Activated CD4-positive, alpha-beta memory T cell treated with anti-CD3 and anti-CD28 coated beads, Interleukin-2, amount 10 ng/mL, durations not matched to agents 7 days and 5 days (primary cell): ENCODE results near the gene PLPP4. TPM values are rescaled to one million over a fixed set of nuclear protein-coding genes. Genes with fewer than 3 reads are reported as not detected.
"Not testable (repeated sequence)": the region's sequence is repeated elsewhere in the genome, so short reads cannot be mapped to it uniquely, and the experiment has no call there.

Source experiments
- CTCF ChIA-PET: fragments of 350-600 bp; sonication (Branson Sonifier 250); formaldehyde crosslinking; loops from one replicate; lab custom pipeline; 2021; ENCODE audit warnings: antibody characterized with exemption, inconsistent platforms; lab: Charles Lee
- POLR2A ChIA-PET: fragments of 350-600 bp; sonication (Branson Sonifier 250); formaldehyde crosslinking; loops from one replicate; lab custom pipeline; 2021; ENCODE audit warnings: antibody characterized with exemption; lab: Charles Lee
- DNase-seq: peaks from one replicate; pipeline ENCODE4 v3.0.0-alpha.2; 2020
- H3K27ac Mint-ChIP-seq: one replicate; pipeline ENCODE4 v1.8.0; 2021; ENCODE audit warnings: mild to moderate bottlenecking, mixed read lengths
- H3K27me3 Mint-ChIP-seq: one replicate; pipeline ENCODE4 v1.8.0; 2021; ENCODE audit warnings: mixed read lengths
- H3K36me3 Mint-ChIP-seq: one replicate; pipeline ENCODE4 v1.8.0; 2021; ENCODE audit warnings: low read depth, mixed read lengths
- H3K4me1 Mint-ChIP-seq: one replicate; pipeline ENCODE4 v1.8.0; 2021; ENCODE audit warnings: mixed read lengths
- H3K4me3 Mint-ChIP-seq: one replicate; pipeline ENCODE4 v1.8.0; 2021; ENCODE audit warnings: mild to moderate bottlenecking, mixed read lengths
- H3K9me3 Mint-ChIP-seq: one replicate; pipeline ENCODE4 v1.8.0; 2021; ENCODE audit warnings: mixed read lengths
- total RNA-seq, 2 experiments: library from RNA; stranded (reverse); gene quantifications; one replicate each; pipeline ENCODE4 v1.2.3, GENCODE V29; 2021

PLPP4 gene
- total RNA-seq, 2 experiments from 2014 or later, result not detected

DNA sequence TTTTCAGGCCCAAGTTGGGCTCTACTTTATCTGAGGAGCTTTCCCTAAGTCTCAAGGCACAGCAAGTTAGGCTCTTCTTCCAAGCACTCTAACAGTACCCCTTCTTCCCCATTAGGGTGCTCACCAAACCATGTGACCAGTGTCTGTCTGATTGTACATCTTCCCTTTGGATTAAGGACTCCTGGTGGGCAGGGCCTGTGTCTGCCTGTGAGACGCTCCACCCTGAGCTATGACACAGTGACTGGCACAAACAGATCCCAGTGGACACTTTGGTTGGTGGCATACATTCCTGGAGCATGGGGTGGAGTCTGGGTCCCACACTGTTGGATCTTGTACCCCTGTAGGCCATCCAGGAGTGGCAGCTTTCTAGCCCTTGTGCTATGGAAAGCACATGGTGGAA lies 23.8 kb downstream of the PLPP4 start:
- no peak for DNase-seq
- H3K4me3 Mint-ChIP-seq, result no peak overlapping the region
- H3K4me1 Mint-ChIP-seq, result no peaks in the 10 kb centered on the region
- H3K36me3 Mint-ChIP-seq, result no peaks in the 10 kb centered on the region
- no peak overlapping the region for H3K27ac Mint-ChIP-seq
- ChIA-PET CTCF (no interaction called here), POLR2A (no interaction called here)
- peaks cover 7% of the 10 kb centered on the region for H3K9me3 Mint-ChIP-seq
- H3K27me3 Mint-ChIP-seq, result no peaks in the 10 kb centered on the region

DNA sequence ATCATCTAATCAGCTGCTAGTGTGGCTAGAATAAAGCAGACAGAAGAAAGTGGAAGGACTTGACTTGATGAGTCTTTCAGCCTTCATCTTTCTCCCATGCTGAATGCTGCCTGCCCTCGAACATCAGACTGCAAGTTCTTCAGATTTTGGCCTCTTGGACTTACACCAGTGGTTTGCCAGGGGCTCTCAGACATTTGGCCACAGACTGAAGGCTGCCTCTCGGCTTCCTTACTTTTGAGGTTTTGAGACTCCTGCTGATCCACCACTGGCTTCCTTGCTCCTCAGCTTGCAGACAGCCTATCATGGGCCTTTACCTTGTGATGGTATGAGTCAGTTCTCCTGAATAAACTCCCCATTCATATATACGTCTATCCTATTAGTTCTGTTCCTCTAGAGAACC lies 26.0 kb downstream of the PLPP4 start:
- ChIA-PET POLR2A (no interaction called here), CTCF (no interaction called here)
- no peaks in the 10 kb centered on the region for H3K4me1 Mint-ChIP-seq
- H3K27ac Mint-ChIP-seq, result no peak overlapping the region
- no peak for DNase-seq
- H3K36me3 Mint-ChIP-seq, result no peaks in the 10 kb centered on the region
- no peaks in the 10 kb centered on the region for H3K27me3 Mint-ChIP-seq
- no peak overlapping the region for H3K4me3 Mint-ChIP-seq
- peaks cover 7% of the 10 kb centered on the region for H3K9me3 Mint-ChIP-seq

DNA sequence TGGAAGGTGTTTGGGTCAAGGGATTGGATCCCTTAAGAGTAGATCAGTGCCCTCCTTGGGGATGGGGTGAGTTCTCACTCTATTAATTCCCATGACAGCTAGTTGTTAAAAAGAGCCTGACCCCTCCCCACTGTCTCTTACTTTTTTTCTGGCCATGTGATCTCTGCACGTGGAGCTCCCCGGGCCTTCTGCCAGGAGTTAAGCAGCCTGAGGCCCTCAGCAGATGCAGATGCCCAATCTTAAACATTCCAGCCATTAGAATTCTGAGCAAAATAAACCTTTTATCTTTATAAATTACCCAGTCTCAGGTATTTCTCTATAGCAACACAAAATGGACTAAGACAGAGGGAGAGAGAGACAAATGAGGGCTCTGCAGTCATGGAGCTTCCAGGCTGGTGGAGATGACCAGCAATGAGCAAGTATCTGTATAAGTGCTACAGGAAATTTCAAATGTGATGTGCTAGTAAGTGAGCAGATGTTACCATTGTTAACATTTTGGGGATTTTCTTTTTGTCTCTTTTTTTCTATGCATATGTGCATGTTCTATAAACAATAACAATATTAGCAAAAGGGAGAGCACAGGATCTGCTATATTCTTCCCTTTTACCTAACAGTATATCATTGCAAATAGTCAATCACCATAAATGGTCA lies 26.7 kb downstream of the PLPP4 start:
- Mint-ChIP-seq H3K4me3 (no peak overlapping the region), H3K27ac (no peak overlapping the region), H3K9me3 (peaks cover 7% of the 10 kb centered on the region), H3K36me3 (no peaks in the 10 kb centered on the region), H3K27me3 (no peaks in the 10 kb centered on the region), H3K4me1 (no peaks in the 10 kb centered on the region)
- no peak for DNase-seq
- POLR2A ChIA-PET, result no interaction called here
- CTCF ChIA-PET, result no interaction called here

DNA sequence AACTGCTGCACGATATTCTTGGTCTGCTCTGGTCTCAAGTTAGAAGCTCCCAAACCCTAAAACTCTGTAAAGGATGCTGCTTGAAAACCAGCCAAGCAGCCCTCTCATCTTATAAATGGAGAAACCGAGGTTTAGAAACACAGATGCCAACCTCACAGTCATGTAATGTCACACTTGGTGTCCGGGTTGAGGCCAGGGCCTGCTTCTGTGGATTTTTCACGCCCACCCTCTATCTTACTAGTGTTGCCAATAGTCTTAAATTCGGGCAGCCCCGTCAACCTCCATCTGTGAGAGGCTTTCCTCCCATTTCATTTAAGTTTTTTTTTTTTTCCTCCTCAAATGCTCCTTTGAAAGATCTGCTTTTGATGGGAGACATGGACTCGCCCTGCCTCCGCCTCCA lies 28.9 kb downstream of the PLPP4 start:
- Mint-ChIP-seq H3K27me3 (no peaks in the 10 kb centered on the region), H3K4me3 (no peak overlapping the region)
- POLR2A ChIA-PET, result no interaction called here

DNA sequence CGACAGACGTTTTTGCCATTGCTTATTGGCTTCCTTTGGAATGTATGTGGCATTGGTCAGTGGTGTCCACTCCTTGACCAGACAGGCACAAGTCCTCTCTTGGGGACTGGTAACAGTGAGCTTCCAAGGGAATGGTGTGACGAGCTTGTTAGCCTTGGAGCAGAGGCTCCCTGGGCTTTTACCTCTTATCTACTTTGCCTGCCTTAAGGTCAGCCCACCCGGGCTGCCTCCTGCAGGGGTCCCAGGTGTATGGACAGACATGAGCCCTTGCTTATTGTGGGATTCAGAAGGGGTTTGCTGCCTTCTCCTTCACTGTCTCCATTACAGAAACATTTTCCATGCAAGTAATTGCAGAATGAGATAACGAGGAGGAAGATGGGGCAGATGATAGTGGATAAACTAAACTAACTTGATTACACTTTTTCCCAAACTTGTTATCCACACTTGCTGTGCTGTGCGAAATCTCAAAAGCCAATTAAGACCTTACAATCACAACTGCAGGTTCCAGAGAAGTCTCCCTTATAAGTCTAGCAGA lies 29.7 kb downstream of the PLPP4 start:
- no peaks in the 10 kb centered on the region for H3K4me1 Mint-ChIP-seq
- H3K27ac Mint-ChIP-seq, result no peak overlapping the region
- ChIA-PET CTCF (no interaction called here), POLR2A (no interaction called here)
- peaks cover 6% of the 10 kb centered on the region for H3K9me3 Mint-ChIP-seq
- H3K4me3 Mint-ChIP-seq, result no peak overlapping the region
- no peaks in the 10 kb centered on the region for H3K27me3 Mint-ChIP-seq
- H3K36me3 Mint-ChIP-seq, result no peaks in the 10 kb centered on the region
- no peak for DNase-seq

More for the DNA sequence above, 28.9 kb downstream of the PLPP4 start:
- Mint-ChIP-seq H3K4me1 (no peaks in the 10 kb centered on the region), H3K9me3 (peaks cover 7% of the 10 kb centered on the region), H3K27ac (no peak overlapping the region), H3K36me3 (no peaks in the 10 kb centered on the region)
- CTCF ChIA-PET, result no interaction called here
- DNase-seq, result no peak

DNA sequence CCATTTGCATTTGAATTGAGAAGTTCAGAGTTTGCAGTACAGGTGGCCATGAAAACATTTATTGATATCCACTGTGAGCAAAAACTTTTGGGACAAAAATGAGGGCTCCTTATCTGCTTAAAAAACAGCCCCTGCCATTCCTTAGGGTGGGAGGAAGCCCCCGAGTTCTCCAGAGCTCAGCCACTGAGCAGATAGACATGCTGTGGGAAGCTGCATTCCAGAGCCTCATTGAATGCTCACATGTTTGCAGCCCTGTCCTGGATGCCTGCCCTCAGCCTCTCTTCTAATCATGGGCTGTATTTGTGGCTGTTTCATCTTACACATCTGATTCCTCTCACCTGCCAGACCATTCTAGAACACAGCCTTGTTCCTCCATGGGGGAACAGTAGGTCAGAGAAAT lies 33.3 kb downstream of the PLPP4 start:
- Mint-ChIP-seq H3K4me3 (no peak overlapping the region), H3K4me1 (no peaks in the 10 kb centered on the region), H3K27me3 (no peaks in the 10 kb centered on the region), H3K9me3 (no peaks in the 10 kb centered on the region), H3K36me3 (no peaks in the 10 kb centered on the region), H3K27ac (no peak overlapping the region)
- POLR2A ChIA-PET, result no interaction called here
- CTCF ChIA-PET, result no interaction called here
- DNase-seq, result no peak

DNA sequence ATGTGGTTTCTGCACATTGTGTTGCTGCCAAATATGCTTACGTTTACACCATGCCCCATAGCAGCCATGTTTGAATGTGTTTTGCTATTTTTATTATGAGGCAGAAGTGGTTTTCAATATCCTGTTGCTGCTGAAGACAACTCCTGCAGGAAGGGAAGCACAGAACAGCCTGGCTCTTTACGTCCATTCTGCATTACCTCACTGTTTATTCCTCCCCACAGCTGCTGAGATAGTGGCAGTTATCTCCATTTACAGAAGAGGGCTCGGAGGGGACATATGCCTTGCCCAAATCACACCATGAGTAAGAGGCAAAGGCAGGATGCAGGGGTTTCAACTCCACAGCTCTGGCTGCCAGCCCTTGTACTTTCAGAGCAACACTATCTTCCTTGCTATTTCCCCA lies 35.3 kb downstream of the PLPP4 start:
- POLR2A ChIA-PET, result no interaction called here
- no peaks in the 10 kb centered on the region for H3K27me3 Mint-ChIP-seq
- no peak for DNase-seq
- H3K4me3 Mint-ChIP-seq, result no peak overlapping the region
- H3K9me3 Mint-ChIP-seq, result no peaks in the 10 kb centered on the region
- H3K4me1 Mint-ChIP-seq, result no peaks in the 10 kb centered on the region
- CTCF ChIA-PET, result no interaction called here
- no peak overlapping the region for H3K27ac Mint-ChIP-seq
- no peaks in the 10 kb centered on the region for H3K36me3 Mint-ChIP-seq

DNA sequence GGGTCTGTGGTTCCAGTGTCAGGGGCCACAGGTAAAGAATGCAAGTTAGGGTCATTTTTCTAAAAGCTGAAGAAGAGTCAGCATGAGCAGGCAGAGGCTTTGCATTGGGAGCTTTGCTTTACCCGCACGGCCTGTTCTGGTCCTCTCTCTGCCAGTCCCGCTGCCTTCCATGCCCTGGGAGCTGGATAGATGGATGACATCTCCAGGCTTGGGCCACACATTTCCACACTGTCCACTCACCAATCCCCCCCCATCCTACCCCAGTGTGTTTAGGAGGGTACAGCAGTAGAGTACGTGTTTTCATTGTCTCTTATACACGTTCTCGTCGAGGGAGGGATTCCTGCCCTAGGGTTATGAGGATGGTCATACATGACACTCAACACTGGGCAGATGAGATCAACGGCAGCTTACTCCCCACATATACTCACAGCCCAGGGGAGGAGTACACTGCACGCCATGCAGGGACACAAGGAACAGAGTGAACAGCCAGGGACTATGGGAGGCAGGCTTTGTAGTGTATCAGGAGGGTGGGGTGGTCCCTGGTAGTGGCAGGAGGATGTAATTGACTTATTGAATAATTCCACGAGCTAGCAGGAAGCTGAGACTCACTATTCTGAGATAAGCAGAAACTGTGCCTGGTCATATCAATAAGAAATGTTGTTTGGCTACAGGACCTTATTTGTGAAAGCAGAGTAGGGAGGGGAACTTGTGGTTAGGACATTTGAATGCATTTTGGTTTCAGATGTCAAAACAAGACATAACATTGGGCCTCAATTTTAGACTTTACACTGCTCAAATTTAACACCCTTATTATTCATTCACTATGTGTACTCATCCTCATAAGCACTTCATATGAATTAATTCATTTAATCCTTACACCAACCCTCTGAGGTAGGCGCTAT lies 36.6 kb downstream of the PLPP4 start:
- POLR2A ChIA-PET, result no interaction called here
- H3K36me3 Mint-ChIP-seq, result no peaks in the 10 kb centered on the region

DNA sequence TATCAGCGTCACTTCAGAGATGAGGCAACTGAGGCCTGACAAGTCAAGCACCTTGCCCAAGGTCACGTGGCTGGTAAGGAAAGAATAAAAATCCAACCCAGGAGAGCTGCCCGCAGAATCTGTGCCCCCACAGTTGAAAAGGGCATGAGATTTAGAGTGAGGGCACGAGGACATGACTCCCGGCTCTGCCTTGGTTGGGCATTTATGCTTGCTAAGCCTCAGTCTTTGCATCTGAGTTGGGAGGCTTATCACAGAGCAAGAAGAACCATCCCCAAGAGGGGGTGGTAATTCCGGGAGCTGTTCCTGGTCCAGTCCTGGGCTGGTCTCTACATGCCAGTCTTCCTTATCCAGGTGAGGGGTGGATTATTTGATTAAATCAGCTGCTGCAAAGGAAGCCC lies 37.3 kb downstream of the PLPP4 start:
- H3K27me3 Mint-ChIP-seq, result no peaks in the 10 kb centered on the region
- H3K27ac Mint-ChIP-seq, result no peak overlapping the region
- H3K4me3 Mint-ChIP-seq, result no peak overlapping the region
- H3K36me3 Mint-ChIP-seq, result no peaks in the 10 kb centered on the region
- H3K4me1 Mint-ChIP-seq, result no peaks in the 10 kb centered on the region
- no peak for DNase-seq
- CTCF ChIA-PET, result no interaction called here
- POLR2A ChIA-PET, result no interaction called here
- H3K9me3 Mint-ChIP-seq, result no peaks in the 10 kb centered on the region

More for the DNA sequence above, 36.6 kb downstream of the PLPP4 start:
- H3K4me1 Mint-ChIP-seq, result no peaks in the 10 kb centered on the region
- H3K9me3 Mint-ChIP-seq, result no peaks in the 10 kb centered on the region
- CTCF ChIA-PET, result no interaction called here
- no peak overlapping the region for H3K4me3 Mint-ChIP-seq
- H3K27me3 Mint-ChIP-seq, result no peaks in the 10 kb centered on the region
- no peak overlapping the region for H3K27ac Mint-ChIP-seq
- no peak for DNase-seq

DNA sequence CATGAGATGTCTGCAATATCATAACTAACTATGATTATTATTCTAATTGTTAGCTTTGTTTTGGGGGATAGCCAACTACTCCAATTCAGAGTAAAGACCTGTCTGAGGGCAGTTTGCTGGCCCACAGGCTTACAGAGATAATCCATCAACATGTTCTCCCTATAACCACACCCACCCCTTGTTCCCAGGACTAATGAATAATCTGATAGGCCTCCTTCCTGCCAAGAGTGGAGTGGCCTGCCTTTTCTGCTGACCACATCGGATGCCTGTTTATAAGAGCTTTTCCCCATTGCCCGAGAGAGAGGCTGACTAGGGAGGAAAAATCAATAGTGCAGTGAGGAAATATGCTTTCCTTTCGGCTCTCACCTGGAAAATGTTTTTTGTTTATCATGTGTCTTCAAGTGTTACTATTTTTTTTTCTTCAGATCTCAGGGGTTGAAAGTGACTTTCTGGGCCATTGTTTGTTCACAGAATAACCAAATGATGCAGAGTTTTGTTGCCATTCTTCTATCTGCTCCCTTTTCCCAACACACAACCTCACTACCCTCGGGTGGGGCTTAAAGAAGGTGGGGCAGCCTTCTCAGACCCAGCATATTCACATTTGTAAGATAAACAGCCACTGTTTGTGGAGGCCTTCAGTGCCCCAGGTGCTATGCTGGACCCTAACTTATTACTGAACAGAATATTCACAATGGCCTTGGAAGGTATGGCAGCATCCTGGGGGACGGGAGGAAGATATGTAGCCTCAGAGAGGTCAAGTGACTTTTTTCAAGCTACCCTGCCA lies 38.4 kb downstream of the PLPP4 start:
- Mint-ChIP-seq H3K36me3 (no peaks in the 10 kb centered on the region), H3K27ac (no peak overlapping the region), H3K9me3 (no peaks in the 10 kb centered on the region), H3K4me3 (no peak overlapping the region), H3K27me3 (no peaks in the 10 kb centered on the region), H3K4me1 (no peaks in the 10 kb centered on the region)
- CTCF ChIA-PET, result no interaction called here
- no peak for DNase-seq
- POLR2A ChIA-PET, result no interaction called here

DNA sequence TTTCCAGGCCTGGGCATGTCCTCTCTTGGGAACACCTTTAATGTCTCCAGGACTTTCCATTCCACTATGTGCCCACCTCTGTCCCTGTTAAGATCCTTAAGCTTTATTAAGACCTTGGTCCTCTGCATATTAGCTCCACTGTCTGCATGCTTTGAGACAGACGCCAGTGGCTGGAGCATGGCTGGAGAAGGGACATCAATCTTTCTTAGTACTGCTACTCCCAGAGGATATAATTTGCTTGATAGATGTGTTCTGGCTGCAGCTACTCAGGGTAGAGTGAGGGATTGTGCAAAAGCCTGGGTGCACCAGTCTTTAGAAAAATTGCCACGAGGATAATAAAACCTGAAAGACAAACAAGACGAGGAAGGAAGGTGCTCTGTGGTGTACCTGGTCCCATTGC lies 42.9 kb downstream of the PLPP4 start:
- Mint-ChIP-seq H3K4me3 (no peak overlapping the region), H3K4me1 (no peaks in the 10 kb centered on the region), H3K27me3 (no peaks in the 10 kb centered on the region), H3K27ac (no peak overlapping the region), H3K36me3 (no peaks in the 10 kb centered on the region), H3K9me3 (no peaks in the 10 kb centered on the region)
- CTCF ChIA-PET, result no interaction called here
- DNase-seq, result no peak
- POLR2A ChIA-PET, result no interaction called here

DNA sequence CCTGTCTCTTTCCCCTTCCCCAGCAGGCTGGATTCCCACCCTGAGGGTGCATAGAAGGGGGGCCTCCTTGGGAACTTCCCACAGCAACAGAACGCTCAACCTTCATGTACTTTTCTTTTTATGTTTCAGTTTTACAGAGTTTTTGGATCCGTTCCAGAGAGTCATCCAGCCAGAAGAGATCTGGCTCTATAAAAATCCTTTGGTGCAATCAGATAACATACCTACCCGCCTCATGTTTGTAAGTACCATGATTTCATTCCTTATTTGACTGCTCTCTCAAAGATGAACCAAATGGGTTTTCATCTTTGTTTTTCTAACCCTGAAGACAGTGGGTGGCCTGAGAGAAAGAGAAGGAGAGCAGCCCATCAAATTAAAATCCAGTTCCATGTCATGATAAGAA lies 46.7 kb downstream of the PLPP4 start:
- H3K4me1 Mint-ChIP-seq, result peaks cover 6% of the 10 kb centered on the region
- CTCF ChIA-PET, result no interaction called here
- no peaks in the 10 kb centered on the region for H3K36me3 Mint-ChIP-seq
- DNase-seq, result no peak
- no peaks in the 10 kb centered on the region for H3K27me3 Mint-ChIP-seq
- H3K9me3 Mint-ChIP-seq, result no peaks in the 10 kb centered on the region
- H3K4me3 Mint-ChIP-seq, result no peak overlapping the region
- H3K27ac Mint-ChIP-seq, result no peak overlapping the region
- POLR2A ChIA-PET, result no interaction called here

DNA sequence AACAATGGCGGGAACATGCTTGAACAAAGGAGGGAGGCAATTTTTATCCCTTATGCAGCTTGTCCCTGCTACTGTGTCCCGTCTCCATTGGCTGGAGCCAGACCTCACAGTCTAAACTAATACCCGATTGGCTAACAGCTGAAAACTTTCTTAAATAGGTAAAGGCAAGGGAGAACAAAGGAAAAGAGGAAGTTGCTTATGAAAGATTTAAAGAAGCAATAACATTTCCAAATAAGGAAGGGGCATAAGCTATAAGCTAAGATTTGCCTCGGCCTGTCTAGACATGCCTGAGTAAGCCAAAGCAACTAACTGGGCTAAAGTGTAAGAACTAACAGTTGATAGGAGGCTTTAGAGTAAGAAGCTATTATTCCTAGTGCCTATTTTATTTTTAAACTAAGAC lies 47.2 kb downstream of the PLPP4 start:
- H3K27ac Mint-ChIP-seq, H3K4me1 Mint-ChIP-seq, POLR2A ChIA-PET: not testable (repeated sequence)

More for the DNA sequence above, 47.2 kb downstream of the PLPP4 start:
- H3K27me3 Mint-ChIP-seq, H3K4me3 Mint-ChIP-seq, DNase-seq, CTCF ChIA-PET, H3K9me3 Mint-ChIP-seq, H3K36me3 Mint-ChIP-seq: not testable (repeated sequence)
